HEK293 (cell line): ENCODE data around the gene SEMG1.

Experiments used
- GLI4 ChIP-seq: fragments of 450-650 bp; formaldehyde crosslinking; IDR thresholded peaks from 2 replicates; pipeline ENCODE4 v1.5.1; 2016; ENCODE audit warnings: missing biosample characterization, missing genetic modification characterization
- TCF7L2 ChIP-seq: IDR thresholded peaks from 2 replicates; pipeline ENCODE4 v1.6.1; 2011; ENCODE audit warnings: low read depth, mild to moderate bottlenecking, inconsistent platforms, low read length, moderate library complexity, borderline replicate concordance
- TRIM28 ChIP-seq: IDR thresholded peaks from 2 replicates; pipeline ENCODE4 v1.6.1; 2011; ENCODE audit warnings: low read length, control low read depth, borderline replicate concordance
- ZBTB1 ChIP-seq: fragments of 450-650 bp; formaldehyde crosslinking; IDR thresholded peaks from 2 replicates; pipeline ENCODE4 v1.5.1; 2016; ENCODE audit warnings: missing biosample characterization, missing genetic modification characterization
- ZBTB8A ChIP-seq: fragments of 450-650 bp; formaldehyde crosslinking; IDR thresholded peaks from 2 replicates; pipeline ENCODE4 v1.5.1; 2016; ENCODE audit warnings: missing biosample characterization, missing genetic modification characterization
- ZNF138 ChIP-seq: fragments of 450-650 bp; formaldehyde crosslinking; IDR thresholded peaks from 2 replicates; pipeline ENCODE4 v1.5.1; 2016; ENCODE audit warnings: missing biosample characterization, missing genetic modification characterization, borderline replicate concordance
- ZNF2 ChIP-seq: fragments of 450-650 bp; formaldehyde crosslinking; IDR thresholded peaks from 2 replicates; pipeline ENCODE4 v1.5.1; 2016; ENCODE audit warnings: missing biosample characterization, missing genetic modification characterization
- ZNF266 ChIP-seq: fragments of 450-650 bp; formaldehyde crosslinking; IDR thresholded peaks from 2 replicates; pipeline ENCODE4 v1.5.1; 2016; ENCODE audit warnings: missing biosample characterization, missing genetic modification characterization, low read depth
- ZNF394 ChIP-seq: fragments of 450-650 bp; formaldehyde crosslinking; IDR thresholded peaks from 2 replicates; pipeline ENCODE4 v1.5.1; 2016; ENCODE audit warnings: missing biosample characterization, missing genetic modification characterization, mild to moderate bottlenecking, moderate library complexity, borderline replicate concordance
- ZNF571 ChIP-seq: fragments of 450-650 bp; formaldehyde crosslinking; IDR thresholded peaks from 2 replicates; pipeline ENCODE4 v1.5.0; 2017; ENCODE audit warnings: missing biosample characterization, missing genetic modification characterization
- ZNF837 ChIP-seq: fragments of 450-650 bp; formaldehyde crosslinking; IDR thresholded peaks from 2 replicates; pipeline ENCODE4 v1.5.1; 2016; ENCODE audit warnings: missing biosample characterization, missing genetic modification characterization
- TF ChIP-seq, protein P1 (sequence below): fragments of 450-650 bp; formaldehyde crosslinking; IDR thresholded peaks from 2 replicates; pipeline ENCODE4 v1.5.1; 2016; ENCODE audit warnings: missing biosample characterization, missing genetic modification characterization
- TF ChIP-seq, protein P2 (sequence below): fragments of 450-650 bp; formaldehyde crosslinking; IDR thresholded peaks from 2 replicates; pipeline ENCODE4 v1.5.1; 2016; ENCODE audit warnings: missing biosample characterization, missing genetic modification characterization

DNA sequence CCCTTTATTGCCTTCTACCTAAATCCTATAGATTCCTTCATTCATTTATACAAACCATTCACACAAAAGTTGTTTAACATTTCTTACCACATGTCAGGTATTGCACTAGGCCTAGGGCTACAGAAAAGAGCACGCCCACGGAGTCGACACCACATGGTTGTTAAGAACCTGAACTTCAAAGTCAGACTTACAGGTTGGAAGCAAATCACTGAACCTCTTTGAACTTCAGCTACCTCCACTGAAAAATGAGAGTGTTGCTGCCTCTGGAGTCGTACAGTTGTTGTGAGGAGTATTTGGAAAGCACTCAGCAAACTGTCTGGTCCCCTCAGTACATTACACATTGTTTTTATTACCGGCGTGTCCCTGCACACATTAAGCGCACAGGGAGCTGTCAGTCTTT is 50.9 kb downstream of the SEMG1 start:
- TF ChIP-seq ZNF394 (tag by site-specific recombination) = no peak
- TF ChIP-seq, protein P1, sequence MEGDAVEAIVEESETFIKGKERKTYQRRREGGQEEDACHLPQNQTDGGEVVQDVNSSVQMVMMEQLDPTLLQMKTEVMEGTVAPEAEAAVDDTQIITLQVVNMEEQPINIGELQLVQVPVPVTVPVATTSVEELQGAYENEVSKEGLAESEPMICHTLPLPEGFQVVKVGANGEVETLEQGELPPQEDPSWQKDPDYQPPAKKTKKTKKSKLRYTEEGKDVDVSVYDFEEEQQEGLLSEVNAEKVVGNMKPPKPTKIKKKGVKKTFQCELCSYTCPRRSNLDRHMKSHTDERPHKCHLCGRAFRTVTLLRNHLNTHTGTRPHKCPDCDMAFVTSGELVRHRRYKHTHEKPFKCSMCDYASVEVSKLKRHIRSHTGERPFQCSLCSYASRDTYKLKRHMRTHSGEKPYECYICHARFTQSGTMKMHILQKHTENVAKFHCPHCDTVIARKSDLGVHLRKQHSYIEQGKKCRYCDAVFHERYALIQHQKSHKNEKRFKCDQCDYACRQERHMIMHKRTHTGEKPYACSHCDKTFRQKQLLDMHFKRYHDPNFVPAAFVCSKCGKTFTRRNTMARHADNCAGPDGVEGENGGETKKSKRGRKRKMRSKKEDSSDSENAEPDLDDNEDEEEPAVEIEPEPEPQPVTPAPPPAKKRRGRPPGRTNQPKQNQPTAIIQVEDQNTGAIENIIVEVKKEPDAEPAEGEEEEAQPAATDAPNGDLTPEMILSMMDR (tag by site-specific recombination) = no peak
- no peak for TF ChIP-seq TRIM28
- TF ChIP-seq ZNF837 (tag by site-specific recombination) = no peak
- TF ChIP-seq GLI4 (tag by site-specific recombination) = no peak
- no peak for TF ChIP-seq ZBTB1 (tag by site-specific recombination)
- TF ChIP-seq, protein P2, sequence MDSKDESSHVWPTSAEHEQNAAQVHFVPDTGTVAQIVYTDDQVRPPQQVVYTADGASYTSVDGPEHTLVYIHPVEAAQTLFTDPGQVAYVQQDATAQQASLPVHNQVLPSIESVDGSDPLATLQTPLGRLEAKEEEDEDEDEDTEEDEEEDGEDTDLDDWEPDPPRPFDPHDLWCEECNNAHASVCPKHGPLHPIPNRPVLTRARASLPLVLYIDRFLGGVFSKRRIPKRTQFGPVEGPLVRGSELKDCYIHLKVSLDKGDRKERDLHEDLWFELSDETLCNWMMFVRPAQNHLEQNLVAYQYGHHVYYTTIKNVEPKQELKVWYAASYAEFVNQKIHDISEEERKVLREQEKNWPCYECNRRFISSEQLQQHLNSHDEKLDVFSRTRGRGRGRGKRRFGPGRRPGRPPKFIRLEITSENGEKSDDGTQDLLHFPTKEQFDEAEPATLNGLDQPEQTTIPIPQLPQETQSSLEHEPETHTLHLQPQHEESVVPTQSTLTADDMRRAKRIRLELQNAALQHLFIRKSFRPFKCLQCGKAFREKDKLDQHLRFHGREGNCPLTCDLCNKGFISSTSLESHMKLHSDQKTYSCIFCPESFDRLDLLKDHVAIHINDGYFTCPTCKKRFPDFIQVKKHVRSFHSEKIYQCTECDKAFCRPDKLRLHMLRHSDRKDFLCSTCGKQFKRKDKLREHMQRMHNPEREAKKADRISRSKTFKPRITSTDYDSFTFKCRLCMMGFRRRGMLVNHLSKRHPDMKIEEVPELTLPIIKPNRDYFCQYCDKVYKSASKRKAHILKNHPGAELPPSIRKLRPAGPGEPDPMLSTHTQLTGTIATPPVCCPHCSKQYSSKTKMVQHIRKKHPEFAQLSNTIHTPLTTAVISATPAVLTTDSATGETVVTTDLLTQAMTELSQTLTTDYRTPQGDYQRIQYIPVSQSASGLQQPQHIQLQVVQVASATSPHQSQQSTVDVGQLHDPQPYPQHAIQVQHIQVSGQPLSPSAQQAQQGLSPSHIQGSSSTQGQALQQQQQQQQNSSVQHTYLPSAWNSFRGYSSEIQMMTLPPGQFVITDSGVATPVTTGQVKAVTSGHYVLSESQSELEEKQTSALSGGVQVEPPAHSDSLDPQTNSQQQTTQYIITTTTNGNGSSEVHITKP (tag by site-specific recombination) = no peak
- no peak for TF ChIP-seq TCF7L2
- no peak for TF ChIP-seq ZNF266 (tag by site-specific recombination)
- TF ChIP-seq ZBTB8A = no peak
- TF ChIP-seq ZNF138 = no peak
- TF ChIP-seq ZNF571 (tag by site-specific recombination) = no peak
- no peak for TF ChIP-seq ZNF2
